ENCODE data around the gene ZSWIM4. TPM values are rescaled to one million over a fixed set of nuclear protein-coding genes. Genes with fewer than 3 reads are reported as not detected.
A peak's percentile ranks its signal among the peaks of the same experiment; 100 is the strongest.

Gene ZSWIM4
- total RNA-seq, 4 donors from 2014 or later: 2.8 to 19.8 (median 4.0) TPM

- Histone ChIP-seq H3K27me3 (no peaks in the 10 kb centered on the region), H3K36me3 (peaks cover 5 to 56% (median 22%) of the 10 kb centered on the region in 3 donors), H3K9me3 (no peaks in the 10 kb centered on the region), H3K4me3 (no peak overlapping the region), H3K27ac (no peak overlapping the region), H3K4me1 (peaks cover 0 to 27% (median 9%) of the 10 kb centered on the region in 4 donors)
- TF ChIP-seq POLR2A (IDR thresholded peaks at IDR 0.05): no peak
- TF ChIP-seq CTCF (IDR thresholded peaks at IDR 0.05): no peak
- TF ChIP-seq EP300 (IDR thresholded peaks at IDR 0.05): no peak
- WGBS, 2 donors: 88 to 92% methylated on average over 5 to 18 of the region's 19 CpGs
- DNase-seq (ENCODE audit: low spot score in 2 of 2): no peak
Observed at GRCh38 chr19:13768510-13768909, 26.7 kb upstream of the ZSWIM4 start.

GRCh38 chr19:13770013-13770635, 25.1 kb upstream of the ZSWIM4 start:
- no peak overlapping the region for H3K27ac ChIP-seq
- H3K4me1 ChIP-seq: peaks cover 0 to 27% (median 8%) of the 10 kb centered on the region in 4 donors
- WGBS, 2 donors: 70 to 82% methylated on average over 16 of the region's 16 CpGs
- no peak for TF ChIP-seq POLR2A (IDR thresholded peaks at IDR 0.05)
- no peak for TF ChIP-seq EP300 (IDR thresholded peaks at IDR 0.05)
- TF ChIP-seq CTCF (IDR thresholded peaks at IDR 0.05): no peak
- no peak for DNase-seq (ENCODE audit: low spot score in 2 of 2)
- H3K4me3 ChIP-seq: no peak overlapping the region
- H3K9me3 ChIP-seq: no peaks in the 10 kb centered on the region
- peaks cover 5 to 55% (median 22%) of the 10 kb centered on the region in 3 donors for H3K36me3 ChIP-seq
- no peaks in the 10 kb centered on the region for H3K27me3 ChIP-seq

- H3K9me3 ChIP-seq: no peaks in the 10 kb centered on the region
- peaks cover 0 to 67% (median 13%) of the 10 kb centered on the region in 3 donors for H3K36me3 ChIP-seq
- TF ChIP-seq CTCF (IDR thresholded peaks at IDR 0.05) (peak in 2 of 5 experiments; percentile 25 to 46), POLR2A (IDR thresholded peaks at IDR 0.05) (peak; percentile 87 to 92), EP300 (IDR thresholded peaks at IDR 0.05) (peak; percentile 99)
- peaks cover 0 to 30% (median 13%) of the 10 kb centered on the region in 4 donors for H3K4me1 ChIP-seq
- 0% methylated on average over 59 to 61 of the region's 61 CpGs for WGBS, 2 donors
- H3K4me3 ChIP-seq: peak within 1 kb of the TSS; percentile 69 to 98 (median 86)
- peak; percentile 80 to 91 for DNase-seq (ENCODE audit: low spot score in 2 of 2)
- H3K27me3 ChIP-seq: no peaks in the 10 kb centered on the region
- H3K27ac ChIP-seq: peak within 1 kb of the TSS; percentile 84 to 94 (median 88)
Observed at GRCh38 chr19:13774217-13775191, 20.7 kb upstream of the ZSWIM4 start, which contains the start of gene C19orf53. Gene C19orf53 (plus strand): TSS chr19:13774456. CDS start chr19:13774478, 22 bp downstream.

DNA sequence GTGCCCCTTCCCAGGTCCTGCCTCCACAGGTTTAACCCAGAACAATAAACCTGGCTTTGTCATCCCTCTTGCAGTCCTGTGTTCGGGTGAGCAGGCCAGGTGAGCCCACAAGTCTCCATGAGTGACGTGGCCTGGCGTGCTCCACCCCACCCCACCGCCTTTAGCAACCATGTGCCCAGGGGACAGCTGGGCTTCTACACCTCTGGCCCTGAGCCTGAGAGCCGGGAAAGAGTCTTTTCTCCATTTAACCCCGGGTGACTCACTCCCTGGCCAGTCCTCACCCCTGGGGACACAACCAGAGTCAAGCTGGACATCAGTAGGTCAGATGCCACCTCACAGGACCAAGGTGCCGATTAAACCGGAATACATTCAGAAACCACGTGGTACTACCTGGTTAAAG, 16.8 kb upstream of the ZSWIM4 start:
- H3K27ac ChIP-seq: no peak overlapping the region
- H3K9me3 ChIP-seq: no peaks in the 10 kb centered on the region
- H3K4me3 ChIP-seq: no peak overlapping the region
- WGBS, 2 donors: 77 to 87% methylated on average over 9 of the region's 9 CpGs
- H3K4me1 ChIP-seq: peaks cover 0 to 50% (median 13%) of the 10 kb centered on the region in 4 donors
- no peaks in the 10 kb centered on the region for H3K27me3 ChIP-seq
- TF ChIP-seq CTCF (IDR thresholded peaks at IDR 0.05) (no peak), EP300 (IDR thresholded peaks at IDR 0.05) (no peak), POLR2A (IDR thresholded peaks at IDR 0.05) (no peak)
- H3K36me3 ChIP-seq: peaks cover 0 to 39% (median 0%) of the 10 kb centered on the region in 3 donors
- no peak for DNase-seq (ENCODE audit: low spot score in 2 of 2)

Data from tibial nerve (tissue), 4 donors.